Right ventricle myocardium inferior (tissue), 1 donor: ENCODE results near the gene MAGEH1. TPM values are rescaled to one million over a fixed set of nuclear protein-coding genes. Genes with fewer than 3 reads are reported as not detected.
A peak's percentile ranks its signal among the peaks of the same experiment; 100 is the strongest.

ENCODE experiments used
- ATAC-seq: fragments of 200-7000 bp; cut with Tn5 transposase; one replicate; pipeline ENCODE4 v1.9.1; 2020; ENCODE audit warnings: mild to moderate bottlenecking, moderate library complexity
- DNase-seq: peaks from one replicate; pipeline ENCODE4 v3.0.0; 2021; ENCODE audit errors: missing footprints
- intact Hi-C: fragments of 100-400 bp; cut with DNase I; formaldehyde crosslinking; loops from one replicate; pipeline ENCODE4 v1.11.0; 2022
- microRNA-seq: library from miRNA; unstranded; fragments of <30 nt; microRNA quantifications from one replicate; pipeline ENCODE4 v1.2.0, GENCODE V29; 2020
- total RNA-seq: library from RNA; stranded (reverse); fragmentation: NEBNext Ultra II Directional; extraction: Animal tissue kit (Norgen Biotek cat#: 25700); gene quantifications from one replicate; pipeline ENCODE4 v1.2.1, GENCODE V29; 2021
- donor health status: DM: no; HTN: yes; CAD: no; lungs with severe emphysema.

Gene MAGEH1
- total RNA-seq, 1 donor from 2014 or later, result 11.1 TPM

- DNase-seq, result peak; percentile 80
- ATAC-seq, result peak; percentile 90
- intact Hi-C loops, result no loop called here
Measured at GRCh38 chrX:55488593-55489313, 36.8 kb downstream of the MAGEH1 start.

- peak; percentile 41 for ATAC-seq
- peak; percentile 60 for DNase-seq
- intact Hi-C loops, result no loop called here
Measured at GRCh38 chrX:55489314-55490009, 37.5 kb downstream of the MAGEH1 start, which contains the start of gene USP51. USP51 (minus strand) TSS chrX:55489848; CDS start chrX:55488939, 909 bp downstream.

- intact Hi-C loops, result no loop called here
- no peak for DNase-seq
- ATAC-seq, result no peak
Measured at GRCh38 chrX:55490121-55490520, 38.2 kb downstream of the MAGEH1 start.

GRCh38 chrX:55490974-55491373, 39.0 kb downstream of the MAGEH1 start:
- DNase-seq, result no peak
- no peak for ATAC-seq
- intact Hi-C loops, result no loop called here

Small RNA genes within 50 kb of the gene (microRNA-seq; reads per million reads assigned to microRNA genes)
- gene MIR4536-1 (not detected), gene MIR4536-2 (not detected)

Other genes with a start within 250 kb of the MAGEH1 start
- gene PAGE5, start 231.8 kb upstream of the MAGEH1 start, total RNA-seq, result not detected
- not detected for gene PAGE3, start 187.2 kb upstream of the MAGEH1 start, total RNA-seq
- gene USP51, start 37.7 kb downstream of the MAGEH1 start, total RNA-seq, result 1.2 TPM
- gene FOXR2, start 171.3 kb downstream of the MAGEH1 start, total RNA-seq, result not detected